CD4-positive, alpha-beta T cell treated with Interleukin-6 for 4 hours (primary cell): ENCODE results near the gene NFE2.
"Not testable (repeated sequence)": the region's sequence is repeated elsewhere in the genome, so short reads cannot be mapped to it uniquely, and the experiment has no call there.

Experiments
- DNase-seq: peaks from one replicate; pipeline ENCODE4 v3.0.0-alpha.2; 2020; ENCODE audit warnings: mixed read lengths

NFE2 gene

GRCh38 chr12:54300732-54301427, at the start of gene NFE2:
Gene NFE2 (minus strand): TSS chr12:54301015. CDS start chr12:54295248, 5,767 bp downstream.
- DNase-seq, result peak; percentile 48

DNA sequence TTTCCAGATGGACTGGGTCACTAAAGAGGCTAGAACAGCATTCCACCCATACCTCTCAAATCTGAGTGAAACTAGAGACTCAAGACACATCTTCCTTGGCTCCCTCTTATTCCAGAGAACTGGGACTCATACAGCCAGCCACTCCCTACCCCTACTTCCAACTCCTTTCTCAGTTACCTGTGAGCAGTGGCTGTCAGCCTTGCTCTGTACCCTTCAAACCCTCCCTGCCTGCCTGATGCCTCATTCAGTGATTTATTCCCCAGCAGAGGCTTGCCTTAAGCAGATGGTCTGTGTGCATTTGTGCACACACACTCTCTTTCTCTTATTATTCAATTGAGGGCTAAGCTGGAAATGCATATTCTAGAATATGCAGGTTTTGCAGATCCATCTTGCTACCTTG, 48.9 kb upstream of the NFE2 start:
- DNase-seq, result no peak

DNA sequence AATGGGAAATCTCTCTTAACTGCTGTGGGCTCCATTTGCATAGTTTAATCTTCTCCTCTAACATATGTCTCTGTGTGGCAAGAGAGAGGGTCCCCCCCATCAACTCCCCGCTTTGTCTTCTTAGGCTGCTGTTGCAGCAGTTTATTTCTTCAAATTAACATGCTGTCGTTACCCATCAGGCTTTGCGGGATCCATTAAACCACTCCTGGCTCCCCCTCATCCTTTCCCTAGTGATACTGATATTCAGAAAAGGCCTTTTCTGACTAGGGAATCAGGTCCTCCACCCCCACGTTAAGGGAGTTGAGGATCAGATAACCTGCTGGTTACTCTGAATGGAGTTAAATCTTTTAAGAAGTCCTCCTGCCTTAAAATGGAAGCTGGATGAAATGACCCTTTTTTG, 48.2 kb upstream of the NFE2 start:
- DNase-seq, result no peak

DNA sequence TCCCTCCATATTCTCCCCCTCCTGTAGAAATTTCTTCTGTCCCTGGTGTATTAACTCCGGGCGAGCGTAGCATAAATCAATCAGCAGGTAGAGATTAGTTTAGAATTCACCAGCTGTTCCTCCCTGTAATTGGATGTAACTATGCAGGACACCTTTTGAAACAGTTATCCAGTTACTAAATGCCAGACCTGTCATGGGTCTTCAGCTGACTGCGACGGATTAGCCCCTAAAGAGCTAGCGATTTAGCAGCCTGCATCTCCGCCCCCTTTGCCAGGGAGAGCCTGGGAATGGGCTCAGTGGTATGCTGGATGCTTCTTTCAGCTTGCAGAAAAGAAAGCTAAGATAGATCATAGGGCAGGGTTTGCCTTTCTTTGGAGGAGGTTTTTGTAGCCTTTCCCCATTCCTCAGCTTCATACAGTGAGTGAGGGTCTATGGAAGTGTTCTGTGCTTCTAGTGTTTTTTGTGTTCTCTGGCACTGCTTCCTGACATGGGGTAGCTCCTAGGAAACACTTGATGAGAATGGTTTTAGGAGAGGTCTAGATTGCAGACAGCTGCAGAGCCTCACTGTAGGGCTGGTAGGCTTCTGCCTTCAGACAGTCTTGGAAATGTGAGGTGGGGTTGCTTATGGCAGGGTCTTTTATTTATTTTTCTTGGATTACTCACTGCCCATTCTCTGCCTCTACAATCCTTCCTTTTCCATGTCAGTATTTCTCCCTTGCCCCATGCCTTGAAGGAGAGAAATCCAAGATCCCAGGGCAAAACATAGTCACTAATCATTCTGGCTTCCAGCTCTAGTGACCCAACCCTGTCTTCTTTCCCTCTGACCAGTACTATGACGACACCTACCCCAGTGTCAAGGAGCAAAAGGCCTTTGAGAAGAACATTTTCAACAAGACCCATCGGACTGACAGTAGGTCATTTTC, 40.8 kb upstream of the NFE2 start:
- no peak for DNase-seq

- no peak for DNase-seq
Observed at GRCh38 chr12:54340846-54341245, 40.0 kb upstream of the NFE2 start.

- DNase-seq, result no peak
Observed at GRCh38 chr12:54338698-54339296, 38.0 kb upstream of the NFE2 start.

- DNase-seq, result no peak
Observed at GRCh38 chr12:54337854-54338650, 37.2 kb upstream of the NFE2 start.

DNA sequence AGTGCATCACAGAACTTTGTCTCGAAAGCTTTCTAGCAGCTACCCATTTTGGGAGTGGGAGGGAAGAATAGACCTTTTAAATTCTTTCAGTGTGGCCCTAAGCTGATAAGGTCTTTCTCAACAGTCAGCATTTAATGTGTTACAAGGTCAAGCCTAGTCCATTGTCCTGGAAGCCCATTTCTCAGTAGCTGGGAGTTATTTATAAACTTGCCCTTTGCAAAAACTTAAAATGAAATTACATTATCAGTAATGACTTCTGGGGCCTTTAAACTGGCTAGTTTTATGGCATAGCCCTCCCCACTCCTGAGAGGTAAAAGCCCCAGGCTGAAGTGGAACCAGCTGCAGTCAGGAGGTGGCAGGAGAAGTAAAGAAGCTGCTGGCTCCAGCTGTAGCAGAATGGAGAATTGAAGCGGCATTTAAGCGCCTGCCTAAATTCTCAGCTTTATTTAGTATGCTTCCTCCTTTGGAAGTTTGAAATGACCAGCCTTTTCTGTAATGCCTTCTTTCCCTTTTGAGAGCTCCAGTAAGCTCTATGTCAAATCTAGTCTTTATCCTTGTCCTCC, 36.5 kb upstream of the NFE2 start:
- no peak for DNase-seq

GRCh38 chr12:54333420-54334034, 32.7 kb upstream of the NFE2 start:
- no peak for DNase-seq

- DNase-seq, result no peak
Observed at GRCh38 chr12:54331461-54331860, 30.6 kb upstream of the NFE2 start.

DNA sequence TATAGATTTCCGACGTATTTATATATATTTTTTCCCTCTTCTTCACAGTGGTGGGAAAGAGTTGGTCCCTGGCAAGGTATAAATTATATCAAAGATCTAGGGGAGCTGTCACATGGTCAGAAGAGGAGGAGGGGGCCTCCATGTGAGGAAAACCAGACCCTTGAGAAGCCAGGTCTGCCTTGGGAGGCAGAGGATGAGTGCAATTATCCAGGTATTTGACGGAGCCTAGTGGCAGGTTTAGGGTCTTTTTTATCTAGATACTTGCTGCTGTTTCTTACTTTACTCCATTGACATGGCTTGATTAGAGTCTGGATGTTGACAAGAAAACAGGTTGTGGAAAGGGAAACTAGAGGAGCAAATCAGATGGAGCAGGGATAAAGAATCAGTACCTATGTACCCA, 29.6 kb upstream of the NFE2 start:
- DNase-seq, result no peak

GRCh38 chr12:54329759-54330158, 28.9 kb upstream of the NFE2 start:
- no peak for DNase-seq

DNA sequence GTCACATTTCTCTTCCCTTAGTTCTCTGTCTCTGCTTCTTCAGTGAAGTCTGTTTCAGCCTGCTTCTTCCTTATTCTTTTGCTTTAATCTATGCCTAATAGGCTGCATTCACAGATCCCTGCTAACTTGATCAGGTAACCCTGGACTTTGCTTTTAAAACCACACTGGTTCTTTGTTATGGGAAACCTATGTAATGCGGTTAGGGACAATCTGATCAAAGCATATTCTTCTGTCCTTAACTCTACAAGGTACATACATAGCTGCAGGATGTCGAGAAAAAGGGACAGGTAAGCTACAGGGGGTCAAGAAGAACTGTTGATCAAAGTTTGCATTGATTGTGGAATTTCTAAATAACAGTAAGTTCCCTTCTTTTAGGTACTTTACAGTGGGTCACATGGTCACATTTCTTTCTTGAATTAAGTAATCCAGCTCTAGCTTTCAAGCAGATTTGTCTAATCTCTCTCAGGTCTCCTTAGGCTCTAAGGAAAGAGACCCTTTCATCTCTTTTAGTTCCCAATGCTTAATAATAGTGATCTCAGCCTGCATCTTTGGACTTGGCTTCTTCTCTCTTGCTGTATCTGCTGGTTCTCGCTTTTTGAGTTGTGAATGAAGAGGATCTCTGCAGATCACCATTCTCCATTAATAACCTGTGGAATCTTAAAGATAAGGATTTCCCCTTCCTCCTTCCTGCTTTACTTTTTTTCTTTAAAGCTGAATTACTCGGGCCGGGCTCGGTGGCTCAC, 28.0 kb upstream of the NFE2 start:
- no peak for DNase-seq

- DNase-seq, result not testable (repeated sequence)
Observed at GRCh38 chr12:54325442-54326109, 24.8 kb upstream of the NFE2 start.

- DNase-seq, result peak; percentile 95
Observed at GRCh38 chr12:54324617-54325441, 24.0 kb upstream of the NFE2 start, which contains the start of gene COPZ1. Gene COPZ1 (plus strand): TSS chr12:54325131. CDS start chr12:54325164, 33 bp downstream.

GRCh38 chr12:54321363-54321762, 20.5 kb upstream of the NFE2 start:
- no peak for DNase-seq

- not testable (repeated sequence) for DNase-seq
Observed at GRCh38 chr12:54312309-54312708, 11.5 kb upstream of the NFE2 start.

DNA sequence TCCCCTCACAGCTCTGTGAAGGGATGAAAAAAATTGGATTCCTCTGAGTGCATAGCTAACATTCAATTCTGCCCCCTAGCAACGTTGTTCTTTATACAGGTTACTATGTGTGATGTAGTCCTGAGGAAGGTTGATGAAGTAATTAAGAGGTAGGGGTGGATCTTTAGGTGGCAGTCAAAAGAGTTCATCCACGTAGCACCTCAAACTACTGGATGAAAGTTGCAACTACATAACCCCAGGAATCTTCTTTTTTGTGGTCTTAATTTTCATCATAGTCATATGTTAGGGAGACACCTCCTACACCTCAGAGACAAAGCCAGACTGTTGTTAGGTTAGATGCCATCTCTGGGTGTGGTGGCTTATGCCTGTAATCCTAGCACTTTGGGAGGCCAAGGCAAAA, 10.2 kb upstream of the NFE2 start:
- DNase-seq, result no peak

DNA sequence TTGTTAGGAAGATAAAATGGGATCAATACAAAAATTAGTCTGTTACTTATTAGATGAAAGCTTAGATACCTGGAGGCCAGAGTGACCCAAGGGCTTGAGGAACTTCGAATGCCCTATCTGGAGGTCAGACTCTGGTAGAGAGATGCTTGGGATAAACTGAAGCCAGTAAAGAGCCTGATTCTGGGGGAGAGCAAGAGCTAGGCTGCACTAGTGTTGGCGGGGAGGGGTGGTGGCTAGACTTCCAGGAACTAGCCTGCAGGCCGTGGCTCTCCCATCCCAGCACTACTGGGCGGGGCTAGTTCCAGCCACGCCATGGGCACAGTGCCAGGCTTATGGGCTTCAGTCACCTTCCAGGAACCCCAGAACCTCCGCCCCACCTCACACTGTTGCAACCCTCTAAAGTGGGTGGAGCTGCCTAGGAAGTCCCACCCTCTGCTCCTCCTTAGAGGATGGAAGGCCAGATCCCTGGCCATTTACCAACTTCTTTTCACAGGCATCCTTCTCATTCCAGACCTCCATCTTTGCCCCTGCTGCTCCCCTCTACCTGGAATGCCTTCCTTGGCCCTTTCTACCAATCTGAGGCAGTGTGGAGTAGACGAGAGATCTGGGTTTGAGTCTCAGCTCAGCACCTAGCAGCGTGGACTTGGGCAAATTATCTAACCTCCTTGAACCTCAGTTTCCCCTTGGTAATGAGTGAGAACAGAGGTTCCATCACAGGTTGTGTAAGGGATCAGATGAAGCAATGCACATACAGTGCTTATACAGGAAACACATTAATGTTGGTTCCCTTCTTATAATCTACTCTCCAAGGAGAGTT, 6.3 kb upstream of the NFE2 start:
- DNase-seq, result peak; percentile 40
